Measurements from ENCODE around the gene AURKB.

The AURKB gene

GRCh38 chr17:8185582-8186445 is 24.6 kb downstream of the AURKB start:
- TF ChIP-seq TAF1 (IDR thresholded peaks at IDR 0.05; ENCODE audit: borderline replicate concordance, insufficient read depth, low read length) (no peak), POLR2AphosphoS5 (IDR thresholded peaks at IDR 0.05; ENCODE audit: low read depth, low read length) (no peak), REST (IDR thresholded peaks at IDR 0.05; ENCODE audit: insufficient read depth in 1 of 2, low read depth in 2 of 2, low read length in 2 of 2) (0 out of 4 replicates have a peak, but pooled peaks of 1 of the 2 experiments have one; percentile 27), FOXP2 (optimal IDR thresholded peaks at IDR 0.05; ENCODE audit: borderline replicate concordance, extremely low read depth, extremely low read length, insufficient read depth) (peak; percentile 70)

- TF ChIP-seq FOXP2 (optimal IDR thresholded peaks at IDR 0.05; ENCODE audit: borderline replicate concordance, extremely low read depth, extremely low read length, insufficient read depth) = no peak
- TF ChIP-seq REST (IDR thresholded peaks at IDR 0.05; ENCODE audit: insufficient read depth in 1 of 2, low read depth in 2 of 2, low read length in 2 of 2) = no peak
- TF ChIP-seq SIN3A (IDR thresholded peaks at IDR 0.05; ENCODE audit: borderline replicate concordance, insufficient read depth, low read length) = no peak
- no peak for TF ChIP-seq TAF1 (IDR thresholded peaks at IDR 0.05; ENCODE audit: borderline replicate concordance, insufficient read depth, low read length)
- no peak for TF ChIP-seq POLR2AphosphoS5 (IDR thresholded peaks at IDR 0.05; ENCODE audit: low read depth, low read length)
These were observed 33.2 kb downstream of the AURKB start for GRCh38 chr17:8176998-8177731.

- TF ChIP-seq FOXP2 (optimal IDR thresholded peaks at IDR 0.05; ENCODE audit: borderline replicate concordance, extremely low read depth, extremely low read length, insufficient read depth) = peak; percentile 52
- no peak for TF ChIP-seq TAF1 (IDR thresholded peaks at IDR 0.05; ENCODE audit: borderline replicate concordance, insufficient read depth, low read length)
- TF ChIP-seq POLR2AphosphoS5 (IDR thresholded peaks at IDR 0.05; ENCODE audit: low read depth, low read length) = peak; percentile 73
- no peak for TF ChIP-seq REST (IDR thresholded peaks at IDR 0.05; ENCODE audit: insufficient read depth in 1 of 2, low read depth in 2 of 2, low read length in 2 of 2)
- TF ChIP-seq SIN3A (IDR thresholded peaks at IDR 0.05; ENCODE audit: borderline replicate concordance, insufficient read depth, low read length) = peak; percentile 96; the same call in 1 of the 2 replicates
These were observed 34.0 kb downstream of the AURKB start, which contains the start of gene TMEM107 for GRCh38 chr17:8176197-8176940. TSS of gene TMEM107 (minus strand) at chr17:8176380. CDS start at chr17:8176286, 94 bp downstream.

GRCh38 chr17:8175795-8176196 is 34.6 kb downstream of the AURKB start:
- no peak for TF ChIP-seq POLR2AphosphoS5 (IDR thresholded peaks at IDR 0.05; ENCODE audit: low read depth, low read length)
- no peak for TF ChIP-seq REST (IDR thresholded peaks at IDR 0.05; ENCODE audit: insufficient read depth in 1 of 2, low read depth in 2 of 2, low read length in 2 of 2)
- TF ChIP-seq FOXP2 (optimal IDR thresholded peaks at IDR 0.05; ENCODE audit: borderline replicate concordance, extremely low read depth, extremely low read length, insufficient read depth) = no peak
- no peak for TF ChIP-seq TAF1 (IDR thresholded peaks at IDR 0.05; ENCODE audit: borderline replicate concordance, insufficient read depth, low read length)
- TF ChIP-seq SIN3A (IDR thresholded peaks at IDR 0.05; ENCODE audit: borderline replicate concordance, insufficient read depth, low read length) = no peak
